K562 (cell line): ENCODE results near the gene BICDL1. TPM values are rescaled to one million over a fixed set of nuclear protein-coding genes. Genes with fewer than 3 reads are reported as not detected.

Experiments
- ATAC-seq: fragments of 200-7000 bp; cut with Tn5 transposase; 3 replicates; pipeline ENCODE4 v1.9.1; 2020; ENCODE audit warnings: moderate library complexity
- BruUV-seq: library from RNA; stranded (reverse); fragments of 400-500 nt; replicated peaks from 2 replicates; lab custom pipeline; 2021; lab: Mats Ljungman, UMichigan
- CTCF ChIA-PET: fragments of 300-600 bp; formaldehyde crosslinking; extraction: SDS; loops from one replicate; lab custom pipeline; 2021; ENCODE audit warnings: low intra/inter-chr PET ratio; lab: Yijun Ruan, JAX
- POLR2A ChIA-PET: fragments of 300-600, 350-650 bp; sonication (Branson Sonifier 250); formaldehyde crosslinking; extraction: SDS; loops from one replicate; lab custom pipeline; 2021; ENCODE audit warnings: antibody characterized with exemption, inconsistent platforms; lab: Yijun Ruan, JAX
- DNase-seq, 4 experiments: peaks; one replicate each; pipeline versions ENCODE4 v3.0.0 to v3.0.0-alpha.2; 2011 to 2018; ENCODE audit warnings: low spot score in 3 of 4, mixed read lengths in 3 of 4; ENCODE audit errors: extremely low read depth in 1 of 4
- FAIRE-seq: peaks from 2 replicates; lab custom pipeline; 2011; peaks lifted over from hg19 to GRCh38; lab: Jason Lieb, UNC
- H2AFZ ChIP-seq: 2 replicates; pipeline ENCODE4 v1.6.0; 2011; ENCODE audit warnings: low read depth, low read length, control low read depth, inconsistent platforms
- H3K27ac ChIP-seq: fragments of 200-600 bp; 3 replicates; pipeline ENCODE4 v1.8.0; 2011; ENCODE audit warnings: low read depth, mild to moderate bottlenecking, control low read depth, inconsistent platforms, low read length, moderate library complexity, mixed read lengths; ENCODE audit errors: extremely low read depth
- H3K27me3 ChIP-seq, 2 experiments: fragments of 300-600 bp in 1 of 2; 2 replicates in 1 of 2; 3 replicates in 1 of 2; pipeline versions ENCODE4 v1.6.0 to v1.8.0; 2011; ENCODE audit warnings: inconsistent platforms in 2 of 2, low read length in 2 of 2, mild to moderate bottlenecking in 1 of 2, mixed read lengths in 1 of 2, moderate library complexity in 1 of 2; ENCODE audit not compliant: control insufficient read depth in 2 of 2, insufficient read depth in 2 of 2
- H3K36me3 ChIP-seq: fragments of 300-600 bp; 3 replicates; pipeline ENCODE4 v1.8.0; 2011; ENCODE audit warnings: mild to moderate bottlenecking, low read length, inconsistent platforms; ENCODE audit not compliant: control insufficient read depth, insufficient read depth
- H3K4me1 ChIP-seq, 2 experiments: fragments of 200-600 bp in 1 of 2; replicated peaks in 1 of 2; 2 replicates in 1 of 2; 3 replicates in 1 of 2; pipeline versions ENCODE4 v1.5.1 to v1.8.0; 2011; ENCODE audit warnings: inconsistent platforms in 2 of 2, low read length in 2 of 2, mild to moderate bottlenecking in 1 of 2, mixed read lengths in 1 of 2, moderate library complexity in 1 of 2; ENCODE audit not compliant: control insufficient read depth in 2 of 2, insufficient read depth in 2 of 2
- H3K4me2 ChIP-seq: 2 replicates; pipeline ENCODE4 v1.6.1; 2011; ENCODE audit warnings: low read length, control low read depth, inconsistent platforms, mixed read lengths; ENCODE audit not compliant: insufficient read depth
- H3K4me3 ChIP-seq: fragments of 200-600 bp; sonication (generic), shearing (Covaris generic); 2 replicates; pipeline ENCODE4 v1.5.1; 2016; ENCODE audit warnings: control low read depth, inconsistent platforms
- H3K79me2 ChIP-seq: fragments of 200-600 bp; 3 replicates; pipeline ENCODE4 v1.8.0; 2011; ENCODE audit warnings: low read length, inconsistent platforms; ENCODE audit not compliant: control insufficient read depth, insufficient read depth
- H3K9ac ChIP-seq, 2 experiments: 2 replicates each; pipeline versions ENCODE4 v1.6.0 to v1.6.1; 2011; ENCODE audit warnings: low read depth in 2 of 2, low read length in 2 of 2, control low read depth in 1 of 2, inconsistent platforms in 1 of 2, mild to moderate bottlenecking in 1 of 2, mixed read lengths in 1 of 2; ENCODE audit not compliant: insufficient read depth in 1 of 2
- H3K9me1 ChIP-seq: one replicate; pipeline ENCODE4 v1.6.0; 2011; ENCODE audit warnings: inconsistent platforms, mild to moderate bottlenecking, low read length, moderate library complexity; ENCODE audit not compliant: control insufficient read depth, insufficient read depth
- H3K9me3 ChIP-seq: replicated peaks from 2 replicates; pipeline ENCODE4 v1.5.1; 2011; ENCODE audit warnings: low read depth, low read length, inconsistent platforms; ENCODE audit not compliant: control insufficient read depth, insufficient read depth
- H4K20me1 ChIP-seq: replicated peaks from 2 replicates; pipeline ENCODE4 v1.6.1; 2011; ENCODE audit warnings: low read length, inconsistent platforms, mixed read lengths; ENCODE audit not compliant: control insufficient read depth, insufficient read depth
- MAZ ChIP-seq, 2 experiments: fragments of 450-650 bp in 1 of 2; sonication (generic) in 1 of 2; formaldehyde crosslinking; IDR thresholded peaks in 1 of 2; conservative IDR thresholded peaks in 1 of 2; 2 replicates each; pipeline versions ENCODE4 v1.4.0 to v1.5.0; 2020; ENCODE audit warnings: mild to moderate bottlenecking in 1 of 2, missing genetic modification reagents in 1 of 2
- TSC22D4 ChIP-seq: fragments of 450-650 bp; IDR thresholded peaks from 2 replicates; pipeline ENCODE4 v1.6.1; 2016; ENCODE audit warnings: missing genetic modification characterization, missing biosample characterization, control low read depth
- ZNF12 ChIP-seq: sonication (generic); formaldehyde crosslinking; IDR thresholded peaks from 2 replicates; pipeline ENCODE4 v1.4.0; 2020; ENCODE audit warnings: mild to moderate bottlenecking, missing genetic modification reagents
- ZNF592 ChIP-seq: fragments of 450-650 bp; IDR thresholded peaks from 2 replicates; pipeline ENCODE4 v1.6.1; 2017; ENCODE audit warnings: antibody characterized with exemption, mild to moderate bottlenecking
- ZNF830 ChIP-seq: fragments of 250-450 bp; sonication (Bioruptor Pico); IDR thresholded peaks from 2 replicates; pipeline ENCODE4 v1.5.0; 2021; ENCODE audit warnings: mild to moderate bottlenecking
- WGBS: fragments of 100-300 bp; shearing (Covaris generic); methylation state at CpG from one replicate; pipeline ENCODE4 v1.1.6; 2016; ENCODE audit warnings: low coverage, mixed read lengths; ENCODE audit not compliant: insufficient coverage; ENCODE audit errors: missing lambda C conversion rate; 5-methylcytosine and 5-hydroxymethylcytosine counted together
- in situ Hi-C: fragments of 300-500 bp; cut with MboI; formaldehyde crosslinking; loops from 4 replicates; pipeline ENCODE4 v1.15.0; 2018; ENCODE audit warnings: inconsistent platforms, mixed read lengths
- intact Hi-C: fragments of 100-400 bp; cut with micrococcal nuclease; formaldehyde crosslinking; loops from 2 replicates; pipeline ENCODE4 v1.14.2; 2022
- polyA plus RNA-seq, 8 experiments: library from polyadenylated mRNA; depleted of rRNA in 4 of 8; stranded (reverse) in 5 of 8; unstranded in 3 of 8; fragments of >200 nt; fragmentation: Nextera tagmentation in 2 of 8; fragmentation: Illumina TruSeq in 1 of 8; extraction: Ambion mirVana in 2 of 8; extraction: Trizol in 1 of 8; gene quantifications; 2 replicates each; pipeline versions ENCODE4 v1.2.1 to v1.2.3, GENCODE V29; 2011 to 2014; ENCODE audit warnings: inconsistent platforms in 1 of 8, missing spikeins in 1 of 8
- total RNA-seq, 7 experiments: library from RNA; depleted of rRNA in 6 of 7; stranded (reverse); fragments of >200 nt in 6 of 7; fragmentation: Illumina TruSeq in 2 of 7; extraction: Trizol in 2 of 7; gene quantifications; 2 replicates each; pipeline versions ENCODE4 v1.2.1 to v1.2.3, GENCODE V29; 2011 to 2021; ENCODE audit warnings: low replicate concordance in 1 of 7

Gene BICDL1
- total and polyA plus RNA-seq, 9 of the 15 experiments (the other 6 are each of a cell fraction or from before 2014, with no cell fraction given) = 0.06 to 2.0 (median 0.58) TPM

GRCh38 chr12:119959435-119959834 lies 29.6 kb upstream of the BICDL1 start:
- no peaks in the 10 kb centered on the region for H3K36me3 ChIP-seq
- no peak for FAIRE-seq
- H3K79me2 ChIP-seq = no peaks in the 10 kb centered on the region
- POLR2A ChIA-PET = no interaction called here
- no peak overlapping the region for H3K27ac ChIP-seq
- WGBS = 0% methylated on average over 2 of the region's 2 CpGs
- no peak for TF ChIP-seq MAZ (CRISPR knock-in tag; conservative IDR thresholded peaks at IDR 0.05 in 1 of 2, IDR thresholded peaks at IDR 0.05 in 1 of 2)
- no peak for TF ChIP-seq ZNF12
- no peak for TF ChIP-seq ZNF830 (CRISPR knock-in tag)
- TF ChIP-seq ZNF592 = no peak
- TF ChIP-seq TSC22D4 (tag) = no peak
- TF ChIP-seq, all 486 proteins: peak for 0
- H4K20me1 ChIP-seq = no peaks in the 10 kb centered on the region
- ATAC-seq (no peak), DNase-seq (no peak)
- no peak overlapping the region for H2AFZ ChIP-seq
- no peak overlapping the region for H3K4me3 ChIP-seq
- H3K9me3 ChIP-seq = no peaks in the 10 kb centered on the region
- no TSS peak for BruUV-seq
- H3K4me1 ChIP-seq = no peaks in the 10 kb centered on the region
- in situ Hi-C loops (no loop called here), intact Hi-C loops (no loop called here)
- CTCF ChIA-PET = no interaction called here
- no peak overlapping the region for H3K4me2 ChIP-seq
- no peaks in the 10 kb centered on the region for H3K9me1 ChIP-seq
- peaks cover 6 to 12% of the 10 kb centered on the region in 2 experiments for H3K27me3 ChIP-seq
- no peak overlapping the region for H3K9ac ChIP-seq
